ENCODE results near the gene PEX11A.
"Not testable (repeated sequence)": the region's sequence is repeated elsewhere in the genome, so short reads cannot be mapped to it uniquely, and the experiment has no call there.

The PEX11A gene

GRCh38 chr15:89689930-89690275 is 651 bp downstream of the PEX11A start:
- H3K4me1 Mint-ChIP-seq (ENCODE audit: low read depth) = peaks cover 15% of the 10 kb centered on the region
- H3K4me3 Mint-ChIP-seq = peak overlapping the region; percentile 84
- peaks cover 13% of the 10 kb centered on the region for H3K27me3 Mint-ChIP-seq (ENCODE audit: low read depth)
- not testable (repeated sequence) for H3K27ac Mint-ChIP-seq; H3K36me3 Mint-ChIP-seq (ENCODE audit: low read depth); H3K9me3 Mint-ChIP-seq

GRCh38 chr15:89686522-89686921 is 4.0 kb downstream of the PEX11A start:
- Mint-ChIP-seq H3K36me3 (ENCODE audit: low read depth) (peaks cover 3% of the 10 kb centered on the region), H3K27me3 (ENCODE audit: low read depth) (peaks cover 8% of the 10 kb centered on the region), H3K27ac (no peak overlapping the region), H3K9me3 (peaks cover 4% of the 10 kb centered on the region), H3K4me1 (ENCODE audit: low read depth) (peaks cover 15% of the 10 kb centered on the region), H3K4me3 (no peak overlapping the region)

GRCh38 chr15:89685995-89686394 is 4.6 kb downstream of the PEX11A start:
- Mint-ChIP-seq H3K27ac (no peak overlapping the region), H3K36me3 (ENCODE audit: low read depth) (peaks cover 2% of the 10 kb centered on the region), H3K9me3 (peaks cover 2% of the 10 kb centered on the region), H3K4me3 (no peak overlapping the region), H3K27me3 (ENCODE audit: low read depth) (peaks cover 11% of the 10 kb centered on the region), H3K4me1 (ENCODE audit: low read depth) (peaks cover 13% of the 10 kb centered on the region)

- Mint-ChIP-seq H3K36me3 (ENCODE audit: low read depth) (no peaks in the 10 kb centered on the region), H3K27ac (no peak overlapping the region)
Observed at GRCh38 chr15:89681146-89681545, 9.4 kb downstream of the PEX11A start.

GRCh38 chr15:89680282-89680873 is 10.2 kb downstream of the PEX11A start:
- Mint-ChIP-seq H3K36me3 (ENCODE audit: low read depth) (no peaks in the 10 kb centered on the region), H3K4me3 (no peak overlapping the region), H3K9me3 (no peaks in the 10 kb centered on the region), H3K27ac (no peak overlapping the region), H3K4me1 (ENCODE audit: low read depth) (no peaks in the 10 kb centered on the region), H3K27me3 (ENCODE audit: low read depth) (peaks cover 24% of the 10 kb centered on the region)

More at GRCh38 chr15:89681146-89681545, 9.4 kb downstream of the PEX11A start:
- no peaks in the 10 kb centered on the region for H3K4me1 Mint-ChIP-seq (ENCODE audit: low read depth)
- no peaks in the 10 kb centered on the region for H3K9me3 Mint-ChIP-seq
- no peak overlapping the region for H3K4me3 Mint-ChIP-seq
- peaks cover 24% of the 10 kb centered on the region for H3K27me3 Mint-ChIP-seq (ENCODE audit: low read depth)

GRCh38 chr15:89679212-89679611 is 11.3 kb downstream of the PEX11A start, which contains the start of gene PLIN1:
Gene PLIN1, minus strand, starts transcription at chr15:89679367. Its CDS starts 1,878 bp downstream, at chr15:89677489.
- Mint-ChIP-seq H3K36me3 (ENCODE audit: low read depth) (no peaks in the 10 kb centered on the region), H3K4me1 (ENCODE audit: low read depth) (no peaks in the 10 kb centered on the region), H3K27ac (no peak within 1 kb of the TSS), H3K9me3 (no peaks in the 10 kb centered on the region), H3K4me3 (no peak within 1 kb of the TSS), H3K27me3 (ENCODE audit: low read depth) (peaks cover 24% of the 10 kb centered on the region)

- H3K4me3 Mint-ChIP-seq = no peak overlapping the region
- peaks cover 24% of the 10 kb centered on the region for H3K27me3 Mint-ChIP-seq (ENCODE audit: low read depth)
- H3K4me1 Mint-ChIP-seq (ENCODE audit: low read depth) = no peaks in the 10 kb centered on the region
- H3K27ac Mint-ChIP-seq = no peak overlapping the region
- H3K9me3 Mint-ChIP-seq = no peaks in the 10 kb centered on the region
- no peaks in the 10 kb centered on the region for H3K36me3 Mint-ChIP-seq (ENCODE audit: low read depth)
Observed at GRCh38 chr15:89677381-89677780, 13.2 kb downstream of the PEX11A start.

- H3K27ac Mint-ChIP-seq = no peak overlapping the region
- H3K4me3 Mint-ChIP-seq = no peak overlapping the region
- peaks cover 15% of the 10 kb centered on the region for H3K27me3 Mint-ChIP-seq (ENCODE audit: low read depth)
- no peaks in the 10 kb centered on the region for H3K4me1 Mint-ChIP-seq (ENCODE audit: low read depth)
- no peaks in the 10 kb centered on the region for H3K9me3 Mint-ChIP-seq
- H3K36me3 Mint-ChIP-seq (ENCODE audit: low read depth) = no peaks in the 10 kb centered on the region
Observed at GRCh38 chr15:89675606-89676005, 14.9 kb downstream of the PEX11A start.

- Mint-ChIP-seq H3K4me3 (no peak overlapping the region), H3K4me1 (ENCODE audit: low read depth) (no peaks in the 10 kb centered on the region), H3K36me3 (ENCODE audit: low read depth) (no peaks in the 10 kb centered on the region), H3K27ac (no peak overlapping the region), H3K9me3 (no peaks in the 10 kb centered on the region), H3K27me3 (ENCODE audit: low read depth) (peaks cover 10% of the 10 kb centered on the region)
Observed at GRCh38 chr15:89674526-89674925, 16.0 kb downstream of the PEX11A start.

- Mint-ChIP-seq H3K27me3 (ENCODE audit: low read depth) (peaks cover 6% of the 10 kb centered on the region), H3K4me1 (ENCODE audit: low read depth) (no peaks in the 10 kb centered on the region), H3K4me3 (no peak overlapping the region), H3K36me3 (ENCODE audit: low read depth) (no peaks in the 10 kb centered on the region), H3K27ac (no peak overlapping the region), H3K9me3 (no peaks in the 10 kb centered on the region)
Observed at GRCh38 chr15:89673165-89673512, 17.4 kb downstream of the PEX11A start.

- Mint-ChIP-seq H3K27ac (no peak overlapping the region), H3K27me3 (ENCODE audit: low read depth) (peaks cover 13% of the 10 kb centered on the region), H3K4me1 (ENCODE audit: low read depth) (no peaks in the 10 kb centered on the region), H3K36me3 (ENCODE audit: low read depth) (no peaks in the 10 kb centered on the region), H3K9me3 (no peaks in the 10 kb centered on the region), H3K4me3 (no peak overlapping the region)
Observed at GRCh38 chr15:89672221-89673164, 18.1 kb downstream of the PEX11A start.

- Mint-ChIP-seq H3K9me3 (no peaks in the 10 kb centered on the region), H3K4me1 (ENCODE audit: low read depth) (no peaks in the 10 kb centered on the region), H3K27me3 (ENCODE audit: low read depth) (peaks cover 9% of the 10 kb centered on the region), H3K4me3 (no peak overlapping the region), H3K27ac (no peak overlapping the region), H3K36me3 (ENCODE audit: low read depth) (no peaks in the 10 kb centered on the region)
Observed at GRCh38 chr15:89671687-89672086, 18.9 kb downstream of the PEX11A start.

GRCh38 chr15:89670971-89671560 is 19.5 kb downstream of the PEX11A start:
- Mint-ChIP-seq H3K27me3 (ENCODE audit: low read depth) (peaks cover 9% of the 10 kb centered on the region), H3K9me3 (no peaks in the 10 kb centered on the region), H3K4me3 (no peak overlapping the region), H3K4me1 (ENCODE audit: low read depth) (no peaks in the 10 kb centered on the region), H3K27ac (no peak overlapping the region), H3K36me3 (ENCODE audit: low read depth) (no peaks in the 10 kb centered on the region)

- Mint-ChIP-seq H3K4me1 (ENCODE audit: low read depth) (peaks cover under 1% of the 10 kb centered on the region), H3K27ac (no peak overlapping the region), H3K9me3 (no peaks in the 10 kb centered on the region), H3K27me3 (ENCODE audit: low read depth) (peaks cover 11% of the 10 kb centered on the region), H3K36me3 (ENCODE audit: low read depth) (no peaks in the 10 kb centered on the region), H3K4me3 (no peak overlapping the region)
Observed at GRCh38 chr15:89669941-89670340, 20.6 kb downstream of the PEX11A start.
